TTC549 (cell line): ENCODE results near the gene ZNF79.

Experiments used
- FAIRE-seq: peaks from 2 replicates; lab custom pipeline; 2012; peaks lifted over from hg19 to GRCh38; lab: Jason Lieb, UNC

Gene ZNF79

GRCh38 chr9:127428348-127428747, 4.2 kb downstream of the ZNF79 start:
- no peak for FAIRE-seq

- no peak for FAIRE-seq
Measured at GRCh38 chr9:127430415-127430814, 6.2 kb downstream of the ZNF79 start.

- no peak for FAIRE-seq
Measured at GRCh38 chr9:127437497-127438264, 13.5 kb downstream of the ZNF79 start.

GRCh38 chr9:127438394-127438793, 14.2 kb downstream of the ZNF79 start:
- no peak for FAIRE-seq

- FAIRE-seq = no peak
Measured at GRCh38 chr9:127444283-127444920, 20.2 kb downstream of the ZNF79 start.

GRCh38 chr9:127444921-127445850, 21.0 kb downstream of the ZNF79 start:
- no peak for FAIRE-seq

GRCh38 chr9:127445851-127446712, 21.9 kb downstream of the ZNF79 start:
- no peak for FAIRE-seq

GRCh38 chr9:127446713-127447415, 22.7 kb downstream of the ZNF79 start:
- FAIRE-seq = no peak

- FAIRE-seq = no peak
Measured at GRCh38 chr9:127447416-127448111, 23.4 kb downstream of the ZNF79 start.

- FAIRE-seq = no peak
Measured at GRCh38 chr9:127448112-127448805, 24.1 kb downstream of the ZNF79 start.

GRCh38 chr9:127449332-127449966, 25.3 kb downstream of the ZNF79 start:
- no peak for FAIRE-seq

GRCh38 chr9:127450243-127450760, 26.1 kb downstream of the ZNF79 start:
- no peak for FAIRE-seq

GRCh38 chr9:127450830-127451607, 26.8 kb downstream of the ZNF79 start, which contains the start of the genes LRSAM1 and RPL12:
TSS of gene LRSAM1 (plus strand) at chr9:127451510. CDS start at chr9:127454528, 3,018 bp downstream.
TSS of gene RPL12 (minus strand) at chr9:127451406. CDS start at chr9:127451317, 89 bp downstream.
- no peak for FAIRE-seq

- FAIRE-seq = no peak
Measured at GRCh38 chr9:127451608-127451857, 27.4 kb downstream of the ZNF79 start.

- FAIRE-seq = no peak
Measured at GRCh38 chr9:127451858-127452656, 27.9 kb downstream of the ZNF79 start.

GRCh38 chr9:127452691-127453090, 28.5 kb downstream of the ZNF79 start:
- no peak for FAIRE-seq

GRCh38 chr9:127455324-127455992, 31.3 kb downstream of the ZNF79 start:
- no peak for FAIRE-seq
